CD14-positive monocyte (primary cell): ENCODE results near the gene DSTN. TPM values are rescaled to one million over a fixed set of nuclear protein-coding genes. Genes with fewer than 3 reads are reported as not detected.

ENCODE experiments used
- DNase-seq, 3 donors: peaks; one replicate each; pipeline ENCODE4 v3.0.0-alpha.2; 2011 to 2022
- H2AFZ ChIP-seq: 2 replicates; pipeline ENCODE4 v1.6.0; 2012; ENCODE audit warnings: mild to moderate bottlenecking, low read depth, low read length, inconsistent platforms; ENCODE audit not compliant: insufficient read depth, poor library complexity, severe bottlenecking
- H3K27ac ChIP-seq, 2 donors: 1 replicate in 1 of 2; 2 replicates in 1 of 2; pipeline ENCODE4 v1.5.1; 2012 to 2013; ENCODE audit warnings: low read length in 2 of 2, control low read depth in 1 of 2, inconsistent platforms in 1 of 2, low read depth in 1 of 2, mild to moderate bottlenecking in 1 of 2
- H3K27me3 ChIP-seq, 2 donors: one replicate each; pipeline versions ENCODE4 v1.6.0 to v1.6.1; 2011 to 2013; ENCODE audit warnings: low read length in 2 of 2; ENCODE audit not compliant: control insufficient read depth in 2 of 2, insufficient read depth in 2 of 2
- H3K36me3 ChIP-seq, 2 donors: replicated peaks in 1 of 2; 1 replicate in 1 of 2; 2 replicates in 1 of 2; pipeline versions ENCODE4 v1.5.1 to v1.6.1; 2012 to 2013; ENCODE audit warnings: low read length in 2 of 2, control low read depth in 1 of 2, inconsistent platforms in 1 of 2, mild to moderate bottlenecking in 1 of 2; ENCODE audit not compliant: insufficient read depth in 2 of 2, control insufficient read depth in 1 of 2
- H3K4me1 ChIP-seq, 2 donors: 1 replicate in 1 of 2; 2 replicates in 1 of 2; pipeline versions ENCODE4 v1.5.1 to v1.6.1; 2012 to 2013; ENCODE audit warnings: low read length in 2 of 2, control low read depth in 1 of 2, inconsistent platforms in 1 of 2, mild to moderate bottlenecking in 1 of 2, moderate library complexity in 1 of 2; ENCODE audit not compliant: insufficient read depth in 2 of 2, control insufficient read depth in 1 of 2
- H3K4me2 ChIP-seq: replicated peaks from 2 replicates; pipeline ENCODE3; 2012; ENCODE audit warnings: low read length, moderate library complexity, mild to moderate bottlenecking; ENCODE audit not compliant: poor library complexity, severe bottlenecking; ENCODE audit errors: extremely low read depth
- H3K4me3 ChIP-seq, 3 experiments: fragments of 200-600 bp in 1 of 3; sonication (generic) in 1 of 3; replicated peaks in 1 of 3; 1 replicate in 2 of 3; 2 replicates in 1 of 3; pipeline ENCODE4 v1.5.1; 2011 to 2013; ENCODE audit warnings: low read length in 3 of 3, mild to moderate bottlenecking in 3 of 3, control low read depth in 2 of 3, low read depth in 2 of 3, inconsistent platforms in 1 of 3, moderate library complexity in 1 of 3
- H3K79me2 ChIP-seq: 2 replicates; pipeline ENCODE4 v1.6.0; 2012; ENCODE audit warnings: mild to moderate bottlenecking, control low read depth, inconsistent platforms, low read length, moderate library complexity; ENCODE audit not compliant: insufficient read depth
- H3K9ac ChIP-seq: 2 replicates; pipeline ENCODE4 v1.6.0; 2017; ENCODE audit warnings: low read length, mild to moderate bottlenecking; ENCODE audit not compliant: insufficient read depth, poor library complexity, severe bottlenecking
- H3K9me3 ChIP-seq, 2 donors: replicated peaks in 1 of 2; 1 replicate in 1 of 2; 2 replicates in 1 of 2; pipeline versions ENCODE4 v1.5.1 to v1.6.1; 2012 to 2013; ENCODE audit warnings: low read length in 2 of 2, control low read depth in 1 of 2; ENCODE audit not compliant: control insufficient read depth in 1 of 2, insufficient read depth in 1 of 2
- H4K20me1 ChIP-seq: 2 replicates; pipeline ENCODE4 v1.6.0; 2012; ENCODE audit warnings: mild to moderate bottlenecking, low read length, control low read depth, moderate library complexity; ENCODE audit not compliant: insufficient read depth
- H3K27ac Mint-ChIP-seq, 7 donors: one replicate each; pipeline ENCODE4 v1.8.0; 2020; ENCODE audit warnings: mild to moderate bottlenecking in 7 of 7, mixed read lengths in 7 of 7, moderate library complexity in 6 of 7, inconsistent platforms in 2 of 7
- H3K27me3 Mint-ChIP-seq, 3 donors: one replicate each; pipeline ENCODE4 v1.8.0; 2021 to 2022; ENCODE audit warnings: low read depth in 3 of 3, mild to moderate bottlenecking in 3 of 3, mixed read lengths in 3 of 3, moderate library complexity in 3 of 3, inconsistent platforms in 1 of 3
- H3K36me3 Mint-ChIP-seq, 2 donors: one replicate each; pipeline ENCODE4 v1.8.0; 2020; ENCODE audit warnings: mixed read lengths in 2 of 2, inconsistent platforms in 1 of 2, mild to moderate bottlenecking in 1 of 2
- H3K4me1 Mint-ChIP-seq: one replicate; pipeline ENCODE4 v1.8.0; 2020; ENCODE audit warnings: mild to moderate bottlenecking, mixed read lengths
- H3K4me3 Mint-ChIP-seq, 2 donors: one replicate each; pipeline ENCODE4 v1.8.0; 2020; ENCODE audit warnings: mild to moderate bottlenecking in 2 of 2, mixed read lengths in 2 of 2, moderate library complexity in 1 of 2
- H3K9me3 Mint-ChIP-seq, 7 donors: one replicate each; pipeline ENCODE4 v1.8.0; 2020 to 2022; ENCODE audit warnings: mixed read lengths in 7 of 7, mild to moderate bottlenecking in 6 of 7, moderate library complexity in 6 of 7, inconsistent platforms in 2 of 7
- WGBS: methylation state at CpG from one replicate; pipeline ENCODE4 v1.1.5; 2013; ENCODE audit warnings: missing lambda C conversion rate; ENCODE audit not compliant: insufficient coverage; 5-methylcytosine and 5-hydroxymethylcytosine counted together
- intact Hi-C, 2 donors: fragments of 100-400 bp; cut with micrococcal nuclease; formaldehyde crosslinking; loops; one replicate each; pipeline versions ENCODE4 v1.15.0 to v1.15.1; 2023
- polyA minus RNA-seq: library from RNA; depleted of rRNA, polyadenylated mRNA; stranded (reverse); fragments of >200 nt; gene quantifications from 2 replicates; pipeline ENCODE4 v1.2.3, GENCODE V29; 2012
- polyA plus RNA-seq, 3 donors: library from polyadenylated mRNA; depleted of rRNA in 1 of 3; unstranded in 2 of 3; stranded (reverse) in 1 of 3; fragments of 300-500 nt in 2 of 3; fragments of >200 nt in 1 of 3; fragmentation: Illumina TruSeq in 2 of 3; gene quantifications; 1 replicate in 2 of 3; 2 replicates in 1 of 3; pipeline ENCODE4 v1.2.3, GENCODE V29; 2012 to 2021
- total RNA-seq, 12 experiments: library from RNA in 1 of 12; stranded (reverse) in 1 of 12; fragments of 120-200 nt in 1 of 12; gene quantifications; one replicate each; pipeline ENCODE4 v1.2.4 and lab custom pipeline; 2013 to 2026; ENCODE audit warnings: mixed read lengths in 6 of 12, inconsistent platforms in 1 of 12
- TF ChIP-seq, protein P1 (sequence below): fragments of 200-600 bp; IDR thresholded peaks from one replicate; pipeline ENCODE4 v1.8.0; 2022; ENCODE audit warnings: antibody characterized with exemption, mild to moderate bottlenecking

The DSTN gene
- 24.5 TPM for total RNA-seq (2013)
- 10 to 100 TPM; 15.6 to 63.8 (median 58.4) TPM for polyA plus RNA-seq
- 3.2 and 5.7 TPM in 2 replicates for polyA minus RNA-seq
- total RNA-seq (lab: John Stamatoyannopoulos, UW): 5.9 to 43.5 (median 25.8) reads per million in 11 experiments

DNA sequence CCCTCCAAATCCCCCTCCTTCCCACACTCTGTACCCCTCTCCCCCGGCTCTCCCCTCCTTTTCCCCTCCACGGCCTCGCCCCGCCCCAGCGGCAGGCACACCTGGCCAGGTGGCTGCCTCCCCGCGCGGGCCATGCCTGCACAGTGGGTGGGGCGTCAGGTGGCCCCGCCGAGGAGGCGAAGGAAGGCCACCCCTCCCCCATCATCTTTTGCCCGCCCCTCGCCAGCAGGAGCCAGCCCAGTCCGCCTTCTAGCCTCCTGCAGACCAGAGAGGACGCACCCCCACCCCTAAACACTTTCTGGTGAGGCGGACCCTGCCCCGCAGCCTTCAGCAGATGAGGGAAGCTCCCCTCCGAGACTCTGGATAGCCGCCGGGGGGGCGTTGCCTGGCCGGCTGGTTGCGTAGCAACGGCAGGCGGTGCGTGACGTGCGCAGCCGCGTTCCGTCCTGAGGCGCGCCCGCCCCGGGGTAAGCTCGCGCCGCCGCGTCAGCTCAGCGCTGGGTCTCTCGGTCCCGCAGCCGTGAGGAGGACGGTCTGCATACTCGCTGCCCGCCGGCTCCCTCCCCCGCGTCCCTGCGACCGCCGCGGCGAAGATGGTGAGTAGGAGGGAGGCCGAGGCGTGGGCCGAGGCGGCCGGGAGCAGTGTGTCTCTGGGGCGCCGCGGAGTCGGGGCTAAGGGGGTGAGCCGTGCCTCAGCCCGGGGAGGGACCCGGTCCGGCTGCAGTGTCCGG lies at the start of gene DSTN:
TSS of gene DSTN (plus strand) at position 460 of the 731 bp plus-strand sequence. CDS start at position 594, 134 bp downstream.
- DNase-seq: peak; percentile 76 to 83 (median 82)
- Mint-ChIP-seq H3K27me3 (peaks cover 23 to 32% (median 26%) of the 10 kb centered on the region in 3 donors), H3K4me1 (peaks cover 13% of the 10 kb centered on the region), H3K4me3 (peak within 1 kb of the TSS; percentile 88 to 94), H3K36me3 (peaks cover 0 to 1% of the 10 kb centered on the region in 2 donors), H3K27ac (peak within 1 kb of the TSS; percentile 74 to 93 (median 89)), H3K9me3 (peaks cover 0 to 3% (median 0%) of the 10 kb centered on the region in 7 donors)
- TF ChIP-seq, protein P1, sequence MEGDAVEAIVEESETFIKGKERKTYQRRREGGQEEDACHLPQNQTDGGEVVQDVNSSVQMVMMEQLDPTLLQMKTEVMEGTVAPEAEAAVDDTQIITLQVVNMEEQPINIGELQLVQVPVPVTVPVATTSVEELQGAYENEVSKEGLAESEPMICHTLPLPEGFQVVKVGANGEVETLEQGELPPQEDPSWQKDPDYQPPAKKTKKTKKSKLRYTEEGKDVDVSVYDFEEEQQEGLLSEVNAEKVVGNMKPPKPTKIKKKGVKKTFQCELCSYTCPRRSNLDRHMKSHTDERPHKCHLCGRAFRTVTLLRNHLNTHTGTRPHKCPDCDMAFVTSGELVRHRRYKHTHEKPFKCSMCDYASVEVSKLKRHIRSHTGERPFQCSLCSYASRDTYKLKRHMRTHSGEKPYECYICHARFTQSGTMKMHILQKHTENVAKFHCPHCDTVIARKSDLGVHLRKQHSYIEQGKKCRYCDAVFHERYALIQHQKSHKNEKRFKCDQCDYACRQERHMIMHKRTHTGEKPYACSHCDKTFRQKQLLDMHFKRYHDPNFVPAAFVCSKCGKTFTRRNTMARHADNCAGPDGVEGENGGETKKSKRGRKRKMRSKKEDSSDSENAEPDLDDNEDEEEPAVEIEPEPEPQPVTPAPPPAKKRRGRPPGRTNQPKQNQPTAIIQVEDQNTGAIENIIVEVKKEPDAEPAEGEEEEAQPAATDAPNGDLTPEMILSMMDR: no peak
- Histone ChIP-seq H3K9me3 (no peaks in the 10 kb centered on the region), H3K4me1 (peaks cover 13 to 20% of the 10 kb centered on the region in 2 donors), H3K9ac (peak within 1 kb of the TSS; percentile 72), H3K36me3 (no peaks in the 10 kb centered on the region), H3K27me3 (peaks cover 11 to 15% of the 10 kb centered on the region in 2 donors), H3K4me3 (peak within 1 kb of the TSS; percentile 74 to 95 (median 81)), H4K20me1 (peaks cover 10% of the 10 kb centered on the region), H3K79me2 (peaks cover 5% of the 10 kb centered on the region), H3K4me2 (peak within 1 kb of the TSS; percentile 99), H3K27ac (peak within 1 kb of the TSS in 1 of 2 donors; percentile 52), H2AFZ (peak within 1 kb of the TSS; percentile 97)
- under 1% methylated on average over 68 of the region's 70 CpGs for whole genome bisulfite sequencing
- intact Hi-C loops: loop anchor here in 1 of 2 donors (2.0 to 10.0 kb wide), 2 partner anchors 33 to 115 kb away; partner anchors contain the start of gene RRBP1

DNA sequence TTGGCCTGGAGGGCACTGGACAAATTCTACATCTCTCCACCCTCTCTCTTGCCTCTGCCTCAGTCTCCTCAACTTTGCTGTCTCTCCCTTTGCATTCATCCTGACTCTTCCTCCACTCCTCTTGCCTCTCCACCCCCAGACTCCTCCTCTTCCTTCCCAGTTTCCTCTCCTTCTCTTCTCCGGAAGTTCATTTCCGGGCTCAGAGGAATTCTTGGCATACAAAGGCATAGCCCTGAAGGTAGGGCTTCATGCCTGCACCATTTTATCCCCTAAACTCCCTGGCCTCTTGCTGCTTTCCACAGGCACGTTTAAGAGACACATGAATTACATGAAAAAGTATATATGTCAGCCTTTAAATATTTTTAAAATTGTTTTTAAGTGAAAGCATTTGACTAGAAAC lies 49.3 kb upstream of the DSTN start:
- Histone ChIP-seq H3K36me3 (no peaks in the 10 kb centered on the region), H3K79me2 (no peaks in the 10 kb centered on the region), H2AFZ (no peak overlapping the region), H3K4me3 (no peak overlapping the region), H3K27me3 (no peaks in the 10 kb centered on the region), H4K20me1 (no peaks in the 10 kb centered on the region), H3K9me3 (no peaks in the 10 kb centered on the region), H3K27ac (no peak overlapping the region), H3K4me2 (no peak overlapping the region), H3K4me1 (peaks cover 12 to 14% of the 10 kb centered on the region in 2 donors), H3K9ac (no peak overlapping the region)
- intact Hi-C loops: no loop called here
- TF ChIP-seq, protein P1: no peak
- Mint-ChIP-seq H3K4me3 (no peak overlapping the region), H3K36me3 (no peaks in the 10 kb centered on the region), H3K27me3 (peaks cover 5 to 13% (median 8%) of the 10 kb centered on the region in 3 donors), H3K27ac (no peak overlapping the region), H3K9me3 (no peaks in the 10 kb centered on the region), H3K4me1 (peaks cover 14% of the 10 kb centered on the region)
- no peak for DNase-seq
- WGBS: 7% methylated on average over 2 of the region's 3 CpGs
